Measurements from ENCODE around the gene MACROD2.

DNA sequence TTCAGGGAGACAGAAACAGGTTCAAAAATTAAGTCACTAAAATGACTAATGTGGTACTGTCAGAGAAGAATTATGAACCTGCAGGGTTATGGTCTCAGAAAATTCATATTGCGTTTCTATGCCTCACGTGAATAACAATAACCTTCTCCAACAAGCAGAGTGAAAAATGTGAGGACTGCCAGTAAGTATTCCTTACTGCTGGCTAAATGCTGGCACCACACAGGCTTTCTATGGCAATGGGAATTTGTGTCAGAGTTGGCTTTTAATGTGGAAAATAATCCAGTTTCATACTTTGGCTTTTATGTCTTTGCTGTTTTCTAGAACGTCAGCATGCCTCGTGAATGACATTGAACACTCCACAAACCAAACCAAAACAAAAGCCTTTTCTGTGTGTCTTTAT is 1922.0 kb downstream of the MACROD2 start:
- TF ChIP-seq POLR2AphosphoS5 (IDR thresholded peaks at IDR 0.05) (no peak), POLR2A (IDR thresholded peaks at IDR 0.05) (no peak)
- TF ChIP-seq, protein P1, sequence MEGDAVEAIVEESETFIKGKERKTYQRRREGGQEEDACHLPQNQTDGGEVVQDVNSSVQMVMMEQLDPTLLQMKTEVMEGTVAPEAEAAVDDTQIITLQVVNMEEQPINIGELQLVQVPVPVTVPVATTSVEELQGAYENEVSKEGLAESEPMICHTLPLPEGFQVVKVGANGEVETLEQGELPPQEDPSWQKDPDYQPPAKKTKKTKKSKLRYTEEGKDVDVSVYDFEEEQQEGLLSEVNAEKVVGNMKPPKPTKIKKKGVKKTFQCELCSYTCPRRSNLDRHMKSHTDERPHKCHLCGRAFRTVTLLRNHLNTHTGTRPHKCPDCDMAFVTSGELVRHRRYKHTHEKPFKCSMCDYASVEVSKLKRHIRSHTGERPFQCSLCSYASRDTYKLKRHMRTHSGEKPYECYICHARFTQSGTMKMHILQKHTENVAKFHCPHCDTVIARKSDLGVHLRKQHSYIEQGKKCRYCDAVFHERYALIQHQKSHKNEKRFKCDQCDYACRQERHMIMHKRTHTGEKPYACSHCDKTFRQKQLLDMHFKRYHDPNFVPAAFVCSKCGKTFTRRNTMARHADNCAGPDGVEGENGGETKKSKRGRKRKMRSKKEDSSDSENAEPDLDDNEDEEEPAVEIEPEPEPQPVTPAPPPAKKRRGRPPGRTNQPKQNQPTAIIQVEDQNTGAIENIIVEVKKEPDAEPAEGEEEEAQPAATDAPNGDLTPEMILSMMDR (IDR thresholded peaks at IDR 0.05): no peak
